H9 (cell line): ENCODE results near the gene TENM3. TPM values are rescaled to one million over a fixed set of nuclear protein-coding genes. Genes with fewer than 3 reads are reported as not detected.

ENCODE experiments used
- DNase-seq: peaks from one replicate; pipeline ENCODE4 v3.0.0-alpha.2; 2017
- H2AFZ ChIP-seq: one replicate; pipeline ENCODE4 v1.6.1; 2013; ENCODE audit warnings: mild to moderate bottlenecking, low read length, control low read depth, moderate library complexity
- H2AK5ac ChIP-seq: 2 replicates; pipeline ENCODE4 v1.6.1; 2013; ENCODE audit warnings: low read length, control low read depth, mixed read lengths; ENCODE audit not compliant: insufficient read length
- H2BK120ac ChIP-seq: one replicate; pipeline ENCODE4 v1.6.1; 2013; ENCODE audit warnings: low read depth, mild to moderate bottlenecking, low read length, control low read depth, inconsistent platforms; ENCODE audit not compliant: poor library complexity, severe bottlenecking
- H2BK12ac ChIP-seq: 2 replicates; pipeline ENCODE4 v1.6.1; 2013; ENCODE audit warnings: low read length, control low read depth, mixed read lengths, low read depth; ENCODE audit not compliant: insufficient read length
- H2BK15ac ChIP-seq: 2 replicates; pipeline ENCODE4 v1.6.1; 2013; ENCODE audit warnings: low read depth, low read length, control low read depth
- H2BK20ac ChIP-seq: one replicate; pipeline ENCODE4 v1.6.1; 2013; ENCODE audit warnings: low read depth, mild to moderate bottlenecking, low read length, control low read depth, inconsistent platforms; ENCODE audit not compliant: poor library complexity, severe bottlenecking
- H2BK5ac ChIP-seq: 2 replicates; pipeline ENCODE4 v1.6.1; 2013; ENCODE audit warnings: low read length, control low read depth, mixed read lengths; ENCODE audit not compliant: insufficient read length
- H3K14ac ChIP-seq: 2 replicates; pipeline ENCODE4 v1.6.1; 2013; ENCODE audit warnings: low read length, control low read depth; ENCODE audit not compliant: insufficient read depth
- H3K18ac ChIP-seq: 2 replicates; pipeline ENCODE4 v1.6.1; 2013; ENCODE audit warnings: low read depth, mild to moderate bottlenecking, mixed read lengths, low read length, control low read depth; ENCODE audit not compliant: insufficient read length
- H3K23ac ChIP-seq: 2 replicates; pipeline ENCODE4 v1.6.1; 2013; ENCODE audit warnings: low read length, control low read depth, mixed read lengths, low read depth; ENCODE audit not compliant: insufficient read length
- H3K23me2 ChIP-seq: 2 replicates; pipeline ENCODE4 v1.6.1; 2013; ENCODE audit warnings: low read depth, mild to moderate bottlenecking, mixed read lengths, low read length, control low read depth; ENCODE audit not compliant: insufficient read length, poor library complexity, severe bottlenecking
- H3K27ac ChIP-seq: 2 replicates; pipeline ENCODE4 v1.5.1; 2013; ENCODE audit warnings: low read length, control low read depth, mixed read lengths, low read depth; ENCODE audit not compliant: insufficient read length
- H3K27me3 ChIP-seq: 2 replicates; pipeline ENCODE4 v1.6.1; 2013; ENCODE audit warnings: low read length, control low read depth, inconsistent platforms; ENCODE audit not compliant: insufficient read depth
- H3K4ac ChIP-seq: 2 replicates; pipeline ENCODE4 v1.6.1; 2013; ENCODE audit warnings: low read depth, mild to moderate bottlenecking, control low read depth, inconsistent platforms, low read length, moderate library complexity
- H3K4me1 ChIP-seq: 2 replicates; pipeline ENCODE4 v1.6.1; 2013; ENCODE audit warnings: low read length, control low read depth, inconsistent platforms; ENCODE audit not compliant: insufficient read depth
- H3K4me2 ChIP-seq: 2 replicates; pipeline ENCODE4 v1.6.1; 2013; ENCODE audit warnings: low read length, control low read depth, mixed read lengths; ENCODE audit not compliant: insufficient read length, insufficient read depth
- H3K56ac ChIP-seq: 2 replicates; pipeline ENCODE4 v1.6.1; 2013; ENCODE audit warnings: low read depth, mild to moderate bottlenecking, mixed read lengths, low read length, control low read depth; ENCODE audit not compliant: insufficient read length
- H3K79me1 ChIP-seq: 2 replicates; pipeline ENCODE4 v1.6.1; 2013; ENCODE audit warnings: low read depth, mild to moderate bottlenecking, moderate library complexity, low read length, control low read depth, inconsistent platforms; ENCODE audit not compliant: insufficient read depth, poor library complexity, severe bottlenecking
- H3K79me2 ChIP-seq: 2 replicates; pipeline ENCODE4 v1.6.1; 2013; ENCODE audit warnings: low read length, control low read depth, inconsistent platforms; ENCODE audit not compliant: insufficient read depth
- H3K9ac ChIP-seq: 2 replicates; pipeline ENCODE4 v1.6.1; 2013; ENCODE audit warnings: low read length, control low read depth, mixed read lengths; ENCODE audit not compliant: insufficient read length; ENCODE audit errors: extremely low read depth
- H3K9me3 ChIP-seq: one replicate; pipeline ENCODE4 v1.6.1; 2013; ENCODE audit warnings: low read depth, low read length, inconsistent platforms; ENCODE audit not compliant: control insufficient read depth
- H3T11ph ChIP-seq: one replicate; pipeline ENCODE4 v1.6.1; 2013; ENCODE audit warnings: mild to moderate bottlenecking, low read length, control low read depth, inconsistent platforms
- H4K20me1 ChIP-seq: one replicate; pipeline ENCODE4 v1.6.1; 2013; ENCODE audit not compliant: control insufficient read depth, insufficient read length, insufficient read depth
- H4K5ac ChIP-seq: 2 replicates; pipeline ENCODE4 v1.6.1; 2013; ENCODE audit warnings: low read depth, mild to moderate bottlenecking, mixed read lengths, low read length, control low read depth; ENCODE audit not compliant: insufficient read length
- H4K8ac ChIP-seq: replicated peaks from 2 replicates; pipeline ENCODE4 v1.6.1; 2013; ENCODE audit warnings: low read length, control low read depth, mixed read lengths, low read depth; ENCODE audit not compliant: insufficient read length
- H4K91ac ChIP-seq: 2 replicates; pipeline ENCODE4 v1.6.1; 2013; ENCODE audit warnings: low read depth, mild to moderate bottlenecking, moderate library complexity, mixed read lengths, low read length, control low read depth; ENCODE audit not compliant: insufficient read length
- H3K27ac Mint-ChIP-seq, 3 experiments: 2 replicates in 2 of 3; 3 replicates in 1 of 3; pipeline ENCODE4 v1.8.0; 2020 to 2021; ENCODE audit warnings: mixed read lengths in 3 of 3, mild to moderate bottlenecking in 1 of 3, moderate library complexity in 1 of 3
- H3K27me3 Mint-ChIP-seq: 2 replicates; pipeline ENCODE4 v1.8.0; 2021; ENCODE audit warnings: low read depth, mild to moderate bottlenecking, moderate library complexity, mixed read lengths
- H3K36me3 Mint-ChIP-seq, 3 experiments: 2 replicates in 2 of 3; 3 replicates in 1 of 3; pipeline ENCODE4 v1.8.0; 2020 to 2021; ENCODE audit warnings: low read depth in 3 of 3, mixed read lengths in 3 of 3; ENCODE audit not compliant: insufficient read depth in 1 of 3
- H3K4me1 Mint-ChIP-seq, 2 experiments: 2 replicates each; pipeline ENCODE4 v1.8.0; 2020; ENCODE audit warnings: mixed read lengths in 2 of 2
- H3K4me3 Mint-ChIP-seq, 2 experiments: 2 replicates in 1 of 2; 3 replicates in 1 of 2; pipeline ENCODE4 v1.8.0; 2020 to 2021; ENCODE audit warnings: mild to moderate bottlenecking in 2 of 2, mixed read lengths in 2 of 2, moderate library complexity in 1 of 2
- H3K9me3 Mint-ChIP-seq, 2 experiments: 2 replicates in 1 of 2; 3 replicates in 1 of 2; pipeline ENCODE4 v1.8.0; 2020; ENCODE audit warnings: mild to moderate bottlenecking in 2 of 2, mixed read lengths in 2 of 2, moderate library complexity in 1 of 2
- CTCF ChIP-seq: fragments of 200-600 bp; sonication (generic); conservative IDR thresholded peaks from 3 replicates; pipeline ENCODE4 v1.8.0; 2021; ENCODE audit warnings: antibody characterized with exemption, mild to moderate bottlenecking
- WGBS: extraction: QIAGEN DNeasy Blood & Tissue Kit; methylation state at CpG from one replicate; pipeline ENCODE4 v1.1.7; 2013; ENCODE audit warnings: missing lambda C conversion rate, low lambda C conversion rate, mixed read lengths; ENCODE audit not compliant: insufficient read length; ENCODE audit errors: extremely low coverage; 5-methylcytosine and 5-hydroxymethylcytosine counted together
- total RNA-seq: library from RNA; stranded (reverse); gene quantifications from 2 replicates; pipeline ENCODE4 v1.2.1, GENCODE V29; 2021

The TENM3 gene
- total RNA-seq, 1 experiment from 2014 or later = 49.6 TPM

DNA sequence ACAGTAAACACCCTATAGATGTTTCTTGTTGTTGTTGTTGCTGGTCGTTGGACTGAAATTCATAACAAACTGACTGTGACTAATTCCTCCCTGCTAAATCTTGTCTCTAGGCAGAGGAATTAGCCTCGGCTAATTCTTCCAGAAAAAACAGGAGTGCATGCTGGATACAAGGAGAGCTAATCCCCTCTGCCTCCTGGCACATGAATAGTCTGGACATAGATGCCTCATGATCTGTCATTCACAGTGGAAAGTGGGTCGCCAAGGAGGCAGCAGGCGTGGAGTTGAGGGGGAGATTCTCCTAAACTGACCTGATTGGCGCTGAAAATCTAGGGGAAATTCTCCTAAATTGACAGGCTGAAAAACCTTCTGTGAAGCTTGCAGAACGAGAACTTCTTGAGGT lies 453.9 kb downstream of the TENM3 start:
- Mint-ChIP-seq H3K4me1 (peaks cover 25 to 29% of the 10 kb centered on the region in 2 experiments), H3K36me3 (peaks cover 0 to 2% (median 0%) of the 10 kb centered on the region in 3 experiments; a peak in 3 of 7 replicates), H3K27ac (peak overlapping the region in 1 of 3 experiments; percentile 44; a peak in 3 of 7 replicates), H3K4me3 (no peak overlapping the region), H3K27me3 (no peaks in the 10 kb centered on the region), H3K9me3 (no peaks in the 10 kb centered on the region)
- Histone ChIP-seq H3K4me2 (no peak overlapping the region), H3K14ac (no peak overlapping the region), H2BK120ac (no peak overlapping the region), H4K91ac (no peak overlapping the region), H3K4me1 (no peaks in the 10 kb centered on the region; the same call in 1 of the 2 replicates), H3K79me1 (no peaks in the 10 kb centered on the region), H2BK20ac (no peak overlapping the region), H2BK15ac (no peak overlapping the region), H3K9me3 (no peaks in the 10 kb centered on the region), H3K9ac (no peak overlapping the region), H3K18ac (no peak overlapping the region), H3K56ac (no peak overlapping the region), H3K23ac (no peak overlapping the region), H4K8ac (no peak overlapping the region), H3K27ac (no peak overlapping the region), H2BK5ac (no peak overlapping the region), H3K79me2 (no peaks in the 10 kb centered on the region), H3K27me3 (no peaks in the 10 kb centered on the region), H3K23me2 (no peaks in the 10 kb centered on the region), H4K20me1 (no peaks in the 10 kb centered on the region), H2AK5ac (no peak overlapping the region), H2BK12ac (no peak overlapping the region), H4K5ac (no peak overlapping the region), H3T11ph (no peak overlapping the region), H2AFZ (no peak overlapping the region), H3K4ac (no peak overlapping the region)
- TF ChIP-seq CTCF = no peak
- DNase-seq = no peak
- WGBS = no CpG with 5 or more reads among the region's 6 CpGs
